H9 (cell line): ENCODE results near the gene NHERF2. TPM values are rescaled to one million over a fixed set of nuclear protein-coding genes. Genes with fewer than 3 reads are reported as not detected.

Experiments
- DNase-seq: peaks from one replicate; pipeline ENCODE4 v3.0.0-alpha.2; 2017
- H2AFZ ChIP-seq: one replicate; pipeline ENCODE4 v1.6.1; 2013; ENCODE audit warnings: mild to moderate bottlenecking, low read length, control low read depth, moderate library complexity
- H2AK5ac ChIP-seq: 2 replicates; pipeline ENCODE4 v1.6.1; 2013; ENCODE audit warnings: low read length, control low read depth, mixed read lengths; ENCODE audit not compliant: insufficient read length
- H2BK120ac ChIP-seq: one replicate; pipeline ENCODE4 v1.6.1; 2013; ENCODE audit warnings: low read depth, mild to moderate bottlenecking, low read length, control low read depth, inconsistent platforms; ENCODE audit not compliant: poor library complexity, severe bottlenecking
- H2BK12ac ChIP-seq: 2 replicates; pipeline ENCODE4 v1.6.1; 2013; ENCODE audit warnings: low read length, control low read depth, mixed read lengths, low read depth; ENCODE audit not compliant: insufficient read length
- H2BK15ac ChIP-seq: 2 replicates; pipeline ENCODE4 v1.6.1; 2013; ENCODE audit warnings: low read depth, low read length, control low read depth
- H2BK20ac ChIP-seq: one replicate; pipeline ENCODE4 v1.6.1; 2013; ENCODE audit warnings: low read depth, mild to moderate bottlenecking, low read length, control low read depth, inconsistent platforms; ENCODE audit not compliant: poor library complexity, severe bottlenecking
- H2BK5ac ChIP-seq: 2 replicates; pipeline ENCODE4 v1.6.1; 2013; ENCODE audit warnings: low read length, control low read depth, mixed read lengths; ENCODE audit not compliant: insufficient read length
- H3K14ac ChIP-seq: 2 replicates; pipeline ENCODE4 v1.6.1; 2013; ENCODE audit warnings: low read length, control low read depth; ENCODE audit not compliant: insufficient read depth
- H3K18ac ChIP-seq: 2 replicates; pipeline ENCODE4 v1.6.1; 2013; ENCODE audit warnings: low read depth, mild to moderate bottlenecking, mixed read lengths, low read length, control low read depth; ENCODE audit not compliant: insufficient read length
- H3K23ac ChIP-seq: 2 replicates; pipeline ENCODE4 v1.6.1; 2013; ENCODE audit warnings: low read length, control low read depth, mixed read lengths, low read depth; ENCODE audit not compliant: insufficient read length
- H3K23me2 ChIP-seq: 2 replicates; pipeline ENCODE4 v1.6.1; 2013; ENCODE audit warnings: low read depth, mild to moderate bottlenecking, mixed read lengths, low read length, control low read depth; ENCODE audit not compliant: insufficient read length, poor library complexity, severe bottlenecking
- H3K27ac ChIP-seq: 2 replicates; pipeline ENCODE4 v1.5.1; 2013; ENCODE audit warnings: low read length, control low read depth, mixed read lengths, low read depth; ENCODE audit not compliant: insufficient read length
- H3K27me3 ChIP-seq: 2 replicates; pipeline ENCODE4 v1.6.1; 2013; ENCODE audit warnings: low read length, control low read depth, inconsistent platforms; ENCODE audit not compliant: insufficient read depth
- H3K4ac ChIP-seq: 2 replicates; pipeline ENCODE4 v1.6.1; 2013; ENCODE audit warnings: low read depth, mild to moderate bottlenecking, control low read depth, inconsistent platforms, low read length, moderate library complexity
- H3K4me1 ChIP-seq: 2 replicates; pipeline ENCODE4 v1.6.1; 2013; ENCODE audit warnings: low read length, control low read depth, inconsistent platforms; ENCODE audit not compliant: insufficient read depth
- H3K4me2 ChIP-seq: 2 replicates; pipeline ENCODE4 v1.6.1; 2013; ENCODE audit warnings: low read length, control low read depth, mixed read lengths; ENCODE audit not compliant: insufficient read length, insufficient read depth
- H3K56ac ChIP-seq: 2 replicates; pipeline ENCODE4 v1.6.1; 2013; ENCODE audit warnings: low read depth, mild to moderate bottlenecking, mixed read lengths, low read length, control low read depth; ENCODE audit not compliant: insufficient read length
- H3K79me1 ChIP-seq: 2 replicates; pipeline ENCODE4 v1.6.1; 2013; ENCODE audit warnings: low read depth, mild to moderate bottlenecking, moderate library complexity, low read length, control low read depth, inconsistent platforms; ENCODE audit not compliant: insufficient read depth, poor library complexity, severe bottlenecking
- H3K79me2 ChIP-seq: 2 replicates; pipeline ENCODE4 v1.6.1; 2013; ENCODE audit warnings: low read length, control low read depth, inconsistent platforms; ENCODE audit not compliant: insufficient read depth
- H3K9ac ChIP-seq: 2 replicates; pipeline ENCODE4 v1.6.1; 2013; ENCODE audit warnings: low read length, control low read depth, mixed read lengths; ENCODE audit not compliant: insufficient read length; ENCODE audit errors: extremely low read depth
- H3K9me3 ChIP-seq: one replicate; pipeline ENCODE4 v1.6.1; 2013; ENCODE audit warnings: low read depth, low read length, inconsistent platforms; ENCODE audit not compliant: control insufficient read depth
- H3T11ph ChIP-seq: one replicate; pipeline ENCODE4 v1.6.1; 2013; ENCODE audit warnings: mild to moderate bottlenecking, low read length, control low read depth, inconsistent platforms
- H4K20me1 ChIP-seq: one replicate; pipeline ENCODE4 v1.6.1; 2013; ENCODE audit not compliant: control insufficient read depth, insufficient read length, insufficient read depth
- H4K5ac ChIP-seq: 2 replicates; pipeline ENCODE4 v1.6.1; 2013; ENCODE audit warnings: low read depth, mild to moderate bottlenecking, mixed read lengths, low read length, control low read depth; ENCODE audit not compliant: insufficient read length
- H4K8ac ChIP-seq: replicated peaks from 2 replicates; pipeline ENCODE4 v1.6.1; 2013; ENCODE audit warnings: low read length, control low read depth, mixed read lengths, low read depth; ENCODE audit not compliant: insufficient read length
- H4K91ac ChIP-seq: 2 replicates; pipeline ENCODE4 v1.6.1; 2013; ENCODE audit warnings: low read depth, mild to moderate bottlenecking, moderate library complexity, mixed read lengths, low read length, control low read depth; ENCODE audit not compliant: insufficient read length
- H3K27ac Mint-ChIP-seq, 3 experiments: 2 replicates in 2 of 3; 3 replicates in 1 of 3; pipeline ENCODE4 v1.8.0; 2020 to 2021; ENCODE audit warnings: mixed read lengths in 3 of 3, mild to moderate bottlenecking in 1 of 3, moderate library complexity in 1 of 3
- H3K27me3 Mint-ChIP-seq: 2 replicates; pipeline ENCODE4 v1.8.0; 2021; ENCODE audit warnings: low read depth, mild to moderate bottlenecking, moderate library complexity, mixed read lengths
- H3K36me3 Mint-ChIP-seq, 3 experiments: 2 replicates in 2 of 3; 3 replicates in 1 of 3; pipeline ENCODE4 v1.8.0; 2020 to 2021; ENCODE audit warnings: low read depth in 3 of 3, mixed read lengths in 3 of 3; ENCODE audit not compliant: insufficient read depth in 1 of 3
- H3K4me1 Mint-ChIP-seq, 2 experiments: 2 replicates each; pipeline ENCODE4 v1.8.0; 2020; ENCODE audit warnings: mixed read lengths in 2 of 2
- H3K4me3 Mint-ChIP-seq, 2 experiments: 2 replicates in 1 of 2; 3 replicates in 1 of 2; pipeline ENCODE4 v1.8.0; 2020 to 2021; ENCODE audit warnings: mild to moderate bottlenecking in 2 of 2, mixed read lengths in 2 of 2, moderate library complexity in 1 of 2
- H3K9me3 Mint-ChIP-seq, 2 experiments: 2 replicates in 1 of 2; 3 replicates in 1 of 2; pipeline ENCODE4 v1.8.0; 2020; ENCODE audit warnings: mild to moderate bottlenecking in 2 of 2, mixed read lengths in 2 of 2, moderate library complexity in 1 of 2
- WGBS: extraction: QIAGEN DNeasy Blood & Tissue Kit; methylation state at CpG from one replicate; pipeline ENCODE4 v1.1.7; 2013; ENCODE audit warnings: missing lambda C conversion rate, low lambda C conversion rate, mixed read lengths; ENCODE audit not compliant: insufficient read length; ENCODE audit errors: extremely low coverage; 5-methylcytosine and 5-hydroxymethylcytosine counted together
- total RNA-seq: library from RNA; stranded (reverse); gene quantifications from 2 replicates; pipeline ENCODE4 v1.2.1, GENCODE V29; 2021
- TF ChIP-seq, protein P1 (sequence below): fragments of 200-600 bp; sonication (generic); conservative IDR thresholded peaks from 3 replicates; pipeline ENCODE4 v1.8.0; 2021; ENCODE audit warnings: antibody characterized with exemption, mild to moderate bottlenecking

The NHERF2 gene
- total RNA-seq, 1 experiment from 2014 or later = 15.3 TPM

DNA sequence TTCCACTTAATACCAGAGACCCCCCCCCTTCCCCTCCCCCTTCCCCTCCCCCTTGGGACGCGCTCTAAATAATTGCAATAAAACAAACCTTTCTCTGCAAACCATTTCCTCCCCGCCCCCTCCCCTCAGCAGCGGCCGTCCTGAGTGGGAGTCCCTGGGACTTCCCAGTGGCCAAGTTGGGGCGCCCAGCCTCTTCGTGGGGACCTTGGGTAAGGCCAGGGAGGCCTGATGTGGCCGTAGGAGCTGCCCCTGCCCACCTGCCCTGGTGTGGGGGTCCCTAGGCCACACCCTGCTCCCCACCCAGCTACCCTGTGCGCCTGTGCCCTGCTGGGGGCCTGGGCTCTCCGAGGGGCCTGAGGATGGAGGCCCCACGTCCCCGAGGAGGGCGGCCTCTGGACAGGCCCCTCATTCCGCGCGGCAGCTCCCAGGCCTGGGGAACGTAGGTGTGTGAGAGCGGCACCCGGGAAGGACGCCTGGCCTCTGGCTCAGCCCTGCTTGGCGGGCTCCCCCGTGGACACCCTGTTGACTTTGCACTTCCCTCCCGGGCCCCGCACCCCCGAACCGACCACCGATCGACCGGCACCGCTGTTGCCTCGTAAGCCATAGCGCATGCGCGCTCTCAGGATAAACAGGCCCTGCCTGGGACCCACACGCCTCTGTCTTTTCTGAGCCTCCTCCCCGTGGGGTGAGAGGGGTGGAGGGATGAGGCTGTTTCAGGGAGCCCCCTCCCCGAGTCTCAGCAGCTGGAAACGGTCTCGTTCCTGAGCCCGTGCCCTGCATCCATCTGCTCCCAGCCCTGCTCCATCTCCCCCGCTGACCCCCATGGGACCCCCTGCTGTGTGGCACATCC is 11.9 kb downstream of the NHERF2 start:
- H3K79me1 ChIP-seq = no peaks in the 10 kb centered on the region
- H3K4me2 ChIP-seq = no peak overlapping the region
- no peak overlapping the region for H3K27ac ChIP-seq
- no peak overlapping the region for H3K14ac ChIP-seq
- H2BK5ac ChIP-seq = no peak overlapping the region
- Mint-ChIP-seq H3K4me3 (no peak overlapping the region), H3K36me3 (peaks cover 0 to 5% (median 2%) of the 10 kb centered on the region in 3 experiments; a peak in 5 of 7 replicates), H3K27me3 (no peaks in the 10 kb centered on the region), H3K4me1 (peaks cover 4 to 11% of the 10 kb centered on the region in 2 experiments; a peak in 3 of 4 replicates), H3K9me3 (no peaks in the 10 kb centered on the region), H3K27ac (peak overlapping the region in 2 of 3 experiments; percentile 79 to 95; a peak in 3 of 7 replicates)
- no peak overlapping the region for H2AFZ ChIP-seq
- H4K20me1 ChIP-seq = no peaks in the 10 kb centered on the region
- H4K8ac ChIP-seq = no peak overlapping the region
- no peak overlapping the region for H3K4ac ChIP-seq
- H2BK20ac ChIP-seq = no peak overlapping the region
- no peaks in the 10 kb centered on the region for H3K23me2 ChIP-seq
- no peaks in the 10 kb centered on the region for H3K9me3 ChIP-seq
- no CpG with 5 or more reads among the region's 41 CpGs for WGBS
- no peaks in the 10 kb centered on the region for H3K27me3 ChIP-seq
- H4K91ac ChIP-seq = no peak overlapping the region
- H3K9ac ChIP-seq = no peak overlapping the region
- H3K79me2 ChIP-seq = no peaks in the 10 kb centered on the region
- no peak overlapping the region for H2BK120ac ChIP-seq
- DNase-seq = no peak
- no peaks in the 10 kb centered on the region for H3K4me1 ChIP-seq
- H2AK5ac ChIP-seq = no peak overlapping the region
- H3K23ac ChIP-seq = no peak overlapping the region
- no peak overlapping the region for H2BK12ac ChIP-seq
- H4K5ac ChIP-seq = no peak overlapping the region
- TF ChIP-seq, protein P1, sequence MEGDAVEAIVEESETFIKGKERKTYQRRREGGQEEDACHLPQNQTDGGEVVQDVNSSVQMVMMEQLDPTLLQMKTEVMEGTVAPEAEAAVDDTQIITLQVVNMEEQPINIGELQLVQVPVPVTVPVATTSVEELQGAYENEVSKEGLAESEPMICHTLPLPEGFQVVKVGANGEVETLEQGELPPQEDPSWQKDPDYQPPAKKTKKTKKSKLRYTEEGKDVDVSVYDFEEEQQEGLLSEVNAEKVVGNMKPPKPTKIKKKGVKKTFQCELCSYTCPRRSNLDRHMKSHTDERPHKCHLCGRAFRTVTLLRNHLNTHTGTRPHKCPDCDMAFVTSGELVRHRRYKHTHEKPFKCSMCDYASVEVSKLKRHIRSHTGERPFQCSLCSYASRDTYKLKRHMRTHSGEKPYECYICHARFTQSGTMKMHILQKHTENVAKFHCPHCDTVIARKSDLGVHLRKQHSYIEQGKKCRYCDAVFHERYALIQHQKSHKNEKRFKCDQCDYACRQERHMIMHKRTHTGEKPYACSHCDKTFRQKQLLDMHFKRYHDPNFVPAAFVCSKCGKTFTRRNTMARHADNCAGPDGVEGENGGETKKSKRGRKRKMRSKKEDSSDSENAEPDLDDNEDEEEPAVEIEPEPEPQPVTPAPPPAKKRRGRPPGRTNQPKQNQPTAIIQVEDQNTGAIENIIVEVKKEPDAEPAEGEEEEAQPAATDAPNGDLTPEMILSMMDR = no peak
- H3K18ac ChIP-seq = no peak overlapping the region
- no peak overlapping the region for H3T11ph ChIP-seq
- H3K56ac ChIP-seq = no peak overlapping the region
- H2BK15ac ChIP-seq = no peak overlapping the region
